ENCODE measurements around the gene KLHDC3. TPM values are rescaled to one million over a fixed set of nuclear protein-coding genes. Genes with fewer than 3 reads are reported as not detected.

Gene KLHDC3
- total and polyA plus RNA-seq, 2 of the 13 experiments (the other 11 are each of a cell fraction or from before 2014, with no cell fraction given) = 78.3 to 91.5 TPM

- TF ChIP-seq ZMYM3 (CRISPR knock-in tag; IDR thresholded peaks at IDR 0.05) = no peak
- TF ChIP-seq ZBTB25 (CRISPR knock-in tag; IDR thresholded peaks at IDR 0.05) = no peak; the same call in 1 of the 2 replicates
- TF ChIP-seq CENPT (CRISPR knock-in tag; IDR thresholded peaks at IDR 0.05; ENCODE audit: low read depth) = no peak
- peak; percentile 36; the same call in 1 of the 2 replicates for TF ChIP-seq SMAD1 (CRISPR knock-in tag; IDR thresholded peaks at IDR 0.05; ENCODE audit: borderline replicate concordance, low read depth)
- TF ChIP-seq ZNF83 (CRISPR knock-in tag; IDR thresholded peaks at IDR 0.05; ENCODE audit: borderline replicate concordance) = peak; percentile 29; the same call in 1 of the 2 replicates
- peak; percentile 32; the same call in 1 of the 2 replicates for TF ChIP-seq RFX3 (CRISPR knock-in tag; IDR thresholded peaks at IDR 0.05)
- peak; percentile 92; the same call in 1 of the 2 replicates for TF ChIP-seq SIN3A (IDR thresholded peaks at IDR 0.05; ENCODE audit: borderline replicate concordance, low read depth, low read length)
- no peak for TF ChIP-seq NR2F6 (IDR thresholded peaks at IDR 0.05)
- peak; percentile 24; the same call in 1 of the 2 replicates for TF ChIP-seq NR2F6 (CRISPR knock-in tag; IDR thresholded peaks at IDR 0.05)
- peak; percentile 21; the same call in 1 of the 2 replicates for TF ChIP-seq KMT2A (CRISPR knock-in tag; IDR thresholded peaks at IDR 0.05)
- no peak for TF ChIP-seq SMAD3 (CRISPR knock-in tag; IDR thresholded peaks at IDR 0.05)
- TF ChIP-seq POGZ (CRISPR knock-in tag; IDR thresholded peaks at IDR 0.05) = peak; percentile 25; the same call in 1 of the 2 replicates
- no peak for TF ChIP-seq ZHX1 (CRISPR knock-in tag; IDR thresholded peaks at IDR 0.05; ENCODE audit: low read depth)
- no peak for TF ChIP-seq SOX6 (IDR thresholded peaks at IDR 0.05)
- TF ChIP-seq SOX6 (CRISPR knock-in tag; IDR thresholded peaks at IDR 0.05) = peak; percentile 56; the same call in 1 of the 2 replicates
- no peak for TF ChIP-seq NONO (IDR thresholded peaks at IDR 0.05)
- 0 out of 2 replicates have a peak, but pooled peaks have one; percentile 45 for TF ChIP-seq NONO (CRISPR knock-in tag; conservative IDR thresholded peaks at IDR 0.05)
- 0 out of 2 replicates have a peak, but pooled peaks have one; percentile 44 for TF ChIP-seq ZMYM4 (CRISPR knock-in tag; IDR thresholded peaks at IDR 0.05)
- TF ChIP-seq ZNF354B (CRISPR knock-in tag; IDR thresholded peaks at IDR 0.05) = no peak
- no peak for TF ChIP-seq CERS6 (CRISPR knock-in tag; IDR thresholded peaks at IDR 0.05)
- no peak; the same call in 1 of the 2 replicates for TF ChIP-seq ZNF749 (CRISPR knock-in tag; IDR thresholded peaks at IDR 0.05; ENCODE audit: borderline replicate concordance)
- TF ChIP-seq MTERF4 (CRISPR knock-in tag; IDR thresholded peaks at IDR 0.05) = 0 out of 2 replicates have a peak, but pooled peaks have one; percentile 7
- peak; percentile 89 for TF ChIP-seq MAZ (IDR thresholded peaks at IDR 0.05; ENCODE audit: borderline replicate concordance, low read depth, low read length)
- peak; percentile 80; the same call in 1 of the 2 replicates for TF ChIP-seq MAZ (CRISPR knock-in tag; IDR thresholded peaks at IDR 0.05; ENCODE audit: low read depth)
Measured at GRCh38 chr6:43013843-43014433, at the start of gene KLHDC3, which contains the start of gene MEA1 (continued).
